Measurements from ENCODE around the gene MEAK7.

GRCh38 chr16:84498223-84498610 lies 6.2 kb downstream of the MEAK7 start:
- no peak for TF ChIP-seq CTCF (IDR thresholded peaks at IDR 0.05; ENCODE audit: control extremely low read depth in 1 of 3, insufficient read depth in 1 of 3, low read depth in 1 of 3, low read length in 3 of 3)
- no peak for TF ChIP-seq JUND (IDR thresholded peaks at IDR 0.05; ENCODE audit: low read length)
- TF ChIP-seq SIN3A (conservative IDR thresholded peaks at IDR 0.05 in 1 of 2, IDR thresholded peaks at IDR 0.05 in 1 of 2; ENCODE audit: low read depth in 1 of 2, low read length in 2 of 2) = no peak
- TF ChIP-seq POLR2AphosphoS5 (IDR thresholded peaks at IDR 0.05; ENCODE audit: low read depth, low read length) = no peak
- TF ChIP-seq YY1 (IDR thresholded peaks at IDR 0.05; ENCODE audit: low read depth, low read length) = no peak
- TF ChIP-seq CBX8 (IDR thresholded peaks at IDR 0.05; ENCODE audit: borderline replicate concordance, low read depth, low read length) = no peak
